Measurements from ENCODE around the gene TOP3B.

DNA sequence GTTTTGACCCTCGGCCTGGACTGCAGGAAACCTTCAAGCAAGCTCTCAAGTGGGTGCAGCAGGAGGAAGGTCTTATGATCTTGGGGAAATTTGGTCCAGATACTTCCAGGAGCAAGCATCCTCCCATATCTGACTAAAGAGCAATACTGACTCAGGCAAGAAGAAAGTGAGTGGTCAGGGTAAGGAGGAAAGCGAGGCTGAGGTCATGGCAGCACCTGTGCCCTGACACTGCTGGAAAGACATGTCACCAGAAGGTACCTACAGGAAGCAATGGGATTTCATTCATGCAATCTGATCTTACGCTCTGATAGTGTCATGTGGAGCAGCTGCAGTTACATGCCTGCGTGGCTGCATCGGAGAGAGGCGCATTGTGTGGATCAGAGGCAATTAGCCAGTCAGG lies 6.5 kb upstream of the TOP3B start:
- TF ChIP-seq GATA2 (IDR thresholded peaks at IDR 0.05; ENCODE audit: low read depth, low read length), result peak; percentile 92
- peak; percentile 75 for TF ChIP-seq GATA3 (IDR thresholded peaks at IDR 0.05; ENCODE audit: low read depth, low read length)
